Measurements from ENCODE around the gene RER1.

RER1 gene, protein sequence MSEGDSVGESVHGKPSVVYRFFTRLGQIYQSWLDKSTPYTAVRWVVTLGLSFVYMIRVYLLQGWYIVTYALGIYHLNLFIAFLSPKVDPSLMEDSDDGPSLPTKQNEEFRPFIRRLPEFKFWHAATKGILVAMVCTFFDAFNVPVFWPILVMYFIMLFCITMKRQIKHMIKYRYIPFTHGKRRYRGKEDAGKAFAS

DNA sequence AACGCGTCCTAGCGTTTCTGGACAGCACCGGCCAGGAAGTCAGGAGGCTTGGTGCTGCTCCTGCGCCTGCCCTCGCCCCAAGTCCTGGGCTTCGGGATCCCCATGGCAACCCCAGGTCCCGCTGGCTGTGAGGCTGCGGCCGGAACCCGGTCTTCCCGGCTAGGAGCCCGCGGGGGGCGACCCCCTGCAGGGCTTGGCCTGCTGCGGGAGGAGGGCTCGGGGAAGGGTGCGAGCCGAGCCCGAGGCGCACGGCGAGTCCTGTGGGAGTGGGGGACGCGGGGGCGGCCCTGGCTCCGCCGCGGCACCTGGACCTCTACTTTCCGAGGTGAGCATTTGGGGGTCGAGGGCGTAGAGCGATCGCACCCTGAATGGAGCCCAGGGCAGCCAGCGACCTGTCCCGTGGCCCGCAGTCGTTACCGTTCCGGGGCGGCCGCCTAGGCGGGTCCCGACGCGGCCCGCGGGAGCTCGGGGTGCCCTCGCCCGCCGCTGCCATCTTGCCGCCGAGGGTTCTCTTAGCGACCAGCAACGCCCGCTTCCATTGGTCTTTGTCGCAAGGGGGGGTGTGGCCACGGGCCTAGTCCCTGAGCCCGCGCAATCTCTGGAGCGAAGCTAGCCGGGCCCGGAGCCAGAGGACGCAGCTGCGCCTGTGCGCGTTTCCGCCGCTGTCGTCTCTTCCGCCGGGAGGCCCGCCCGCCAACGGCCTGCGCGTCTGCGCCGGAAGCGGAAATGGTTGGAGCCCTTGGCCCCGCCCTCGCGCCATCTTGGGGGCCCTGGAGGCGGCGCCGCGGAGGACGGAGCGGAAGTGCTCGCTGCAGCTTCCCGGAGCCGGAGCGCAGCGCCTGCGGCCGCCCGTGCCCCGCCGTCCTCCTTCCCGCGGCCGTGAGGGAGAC, at the start of gene RER1, which contains the start of gene MORN1:
RER1 (plus strand) TSS at position 801 of the 890 bp plus-strand sequence. CDS start 3,950 bp downstream, outside the sequence.
MORN1 (minus strand) TSS at position 514 of the 890 bp plus-strand sequence; CDS start at position 493, 21 bp downstream.
- DNase-seq: peak; percentile 85

DNA sequence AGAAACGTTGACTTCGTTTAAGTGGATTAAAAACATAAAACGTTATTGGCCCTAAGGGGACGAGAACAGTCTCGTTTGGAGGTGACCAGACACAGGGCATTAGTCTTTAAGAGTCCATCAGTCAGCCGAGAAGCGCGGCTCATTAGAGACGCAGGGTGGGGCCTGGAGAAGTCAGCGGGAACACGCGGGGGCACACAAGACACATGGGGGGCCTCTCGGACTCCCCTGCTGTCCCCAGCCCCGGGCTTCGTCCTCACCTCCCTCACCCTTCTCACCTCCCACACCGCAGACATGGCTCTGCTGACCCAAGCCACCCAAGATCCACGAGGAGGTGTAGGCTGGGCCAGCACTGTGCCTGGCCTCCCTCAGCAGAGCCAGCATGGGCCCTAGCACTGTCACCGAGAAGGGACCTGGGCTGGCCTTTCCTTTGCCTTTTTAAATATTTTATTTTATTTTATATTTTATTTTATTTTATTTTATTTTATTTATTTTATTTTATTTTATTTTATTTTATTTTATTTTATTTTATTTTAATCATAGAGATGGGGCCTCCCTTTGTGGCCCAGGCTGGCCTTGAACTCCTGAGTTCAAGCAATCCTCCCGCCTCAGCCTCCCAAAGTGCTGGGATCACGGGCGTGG, 49.1 kb upstream of the RER1 start:
- no peak for DNase-seq

DNA sequence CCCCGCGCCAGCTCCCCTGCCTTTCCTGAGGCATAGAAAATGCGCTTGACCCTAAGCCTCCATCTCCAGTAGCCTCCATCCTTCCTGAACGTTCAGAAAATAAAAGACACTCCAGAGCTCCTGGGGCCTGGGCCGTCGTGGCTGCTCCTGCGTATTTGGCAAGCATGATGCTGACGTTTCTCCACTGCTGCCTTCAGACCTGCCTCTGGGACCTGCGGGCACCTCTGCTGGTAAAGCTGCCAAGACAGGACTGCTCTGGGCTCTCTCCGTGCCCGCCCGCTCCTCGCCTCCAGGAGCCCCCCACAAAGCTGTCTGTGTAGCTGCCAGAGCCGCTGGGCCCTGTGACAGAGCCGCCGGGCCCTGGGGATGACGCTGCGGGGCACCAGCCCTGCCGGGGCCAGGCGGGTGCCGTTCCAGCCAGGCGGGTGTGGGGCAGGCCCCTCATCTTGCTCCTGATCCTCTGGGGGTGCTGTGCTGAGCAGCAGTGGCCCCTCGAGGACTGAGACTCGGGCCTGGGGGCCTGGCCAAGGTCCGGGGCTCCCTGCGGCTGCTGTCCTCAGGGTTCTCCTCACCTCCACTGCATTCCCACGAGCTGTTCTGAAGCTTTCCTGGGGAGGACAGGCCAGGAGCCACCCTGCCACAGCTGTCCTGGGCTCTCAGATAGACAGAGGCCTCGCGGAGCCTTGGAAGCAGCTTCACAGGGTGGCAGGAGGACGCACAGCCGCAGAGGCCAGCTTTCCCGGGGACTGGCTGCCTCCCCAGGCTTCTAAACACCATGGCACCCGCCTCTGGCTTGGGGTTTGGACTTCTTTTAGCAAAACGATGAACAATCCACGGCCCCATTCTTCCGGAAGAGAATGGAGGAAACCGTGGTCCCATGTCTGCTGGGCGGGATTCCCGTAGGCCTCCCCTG, 48.4 kb upstream of the RER1 start:
- no peak for DNase-seq

DNA sequence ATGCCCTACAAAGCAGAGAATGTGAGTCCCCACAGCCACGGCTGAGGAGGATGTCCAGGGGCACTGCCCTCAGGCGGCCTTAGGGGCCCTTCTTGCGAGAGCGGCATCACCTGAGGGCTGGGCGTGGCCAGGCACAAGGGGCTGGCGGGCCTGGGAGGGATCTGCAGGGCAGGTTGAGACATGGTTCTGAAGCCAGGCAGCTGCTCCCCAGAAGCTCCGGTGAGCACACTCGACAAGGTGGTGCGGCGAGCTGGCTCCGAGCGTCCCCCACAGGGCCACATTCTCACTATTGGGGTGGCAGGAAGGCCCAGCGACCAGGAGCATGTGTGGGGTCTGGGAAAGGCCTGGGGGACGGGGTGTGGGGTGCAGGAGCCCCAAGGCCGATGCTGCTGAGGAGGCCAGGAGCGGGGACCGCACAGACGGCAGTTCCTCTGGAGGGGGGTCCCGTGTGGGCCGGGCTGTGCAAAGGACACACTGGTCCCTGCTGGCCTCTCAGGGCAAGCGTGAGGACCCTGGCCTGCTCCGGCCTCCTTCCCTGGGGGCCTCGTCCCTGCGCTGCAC, 47.4 kb upstream of the RER1 start:
- no peak for DNase-seq

DNA sequence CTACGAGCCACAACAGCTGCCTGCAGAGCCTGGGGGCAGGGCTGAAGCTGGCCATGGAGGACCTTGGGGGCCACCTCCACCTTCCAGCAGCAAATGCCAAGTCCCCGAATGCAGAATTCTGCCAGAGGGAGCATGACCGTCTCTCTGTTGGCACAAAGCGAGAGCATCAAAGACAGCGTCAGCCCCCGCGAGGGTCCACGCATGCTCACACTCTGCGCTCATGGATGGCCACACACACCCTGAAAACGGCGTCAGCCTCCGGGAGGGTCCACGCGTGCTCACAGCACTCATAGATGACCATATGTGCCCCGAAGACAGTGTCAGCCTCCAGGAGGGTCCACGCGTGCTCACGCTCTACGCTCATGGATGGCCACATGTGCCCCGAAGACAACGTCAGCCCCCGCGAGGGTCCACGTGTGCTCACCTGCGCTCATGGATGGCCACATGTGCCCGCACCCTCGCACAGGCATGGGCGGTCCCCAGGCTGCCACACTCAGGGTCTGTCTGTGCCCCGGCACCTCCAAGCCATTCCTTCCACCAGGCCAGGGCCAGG, 46.8 kb upstream of the RER1 start:
- no peak for DNase-seq

DNA sequence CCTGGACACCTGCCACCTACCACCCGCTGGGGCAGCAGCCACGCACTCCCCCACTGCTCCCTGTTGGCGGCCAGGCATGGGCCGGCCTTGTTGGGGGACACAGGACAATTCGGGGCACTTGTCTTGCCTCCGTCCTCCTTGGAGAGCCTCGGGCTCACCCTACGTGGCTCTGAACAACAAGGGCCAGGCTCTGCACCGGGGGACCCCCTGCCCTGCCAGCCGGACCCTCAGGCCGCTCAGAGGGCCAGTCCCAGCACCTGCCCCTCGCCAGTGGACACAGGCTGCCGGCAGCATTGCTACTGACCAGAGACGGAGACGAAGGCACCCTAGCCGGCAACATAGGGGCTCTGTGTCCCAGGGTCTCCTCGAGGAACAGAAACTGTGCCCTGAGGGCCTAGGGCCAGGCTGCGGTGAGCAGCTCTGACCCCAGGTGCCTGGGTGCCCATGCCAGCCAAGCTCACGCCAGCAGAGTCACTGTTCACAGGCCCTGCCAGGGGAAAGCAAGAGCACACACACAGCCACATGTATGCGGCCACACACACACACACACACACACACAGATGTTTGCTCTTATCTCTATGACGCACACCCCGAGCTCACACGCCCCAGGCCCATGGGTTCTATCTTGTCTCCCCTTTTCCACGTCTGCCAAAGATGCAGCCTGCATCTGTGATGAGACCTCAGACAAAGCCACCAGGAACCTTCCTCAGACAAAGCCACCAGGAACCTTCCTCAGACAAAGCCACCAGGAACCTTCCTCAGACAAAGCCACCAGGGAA, 46.2 kb upstream of the RER1 start:
- DNase-seq: no peak

DNA sequence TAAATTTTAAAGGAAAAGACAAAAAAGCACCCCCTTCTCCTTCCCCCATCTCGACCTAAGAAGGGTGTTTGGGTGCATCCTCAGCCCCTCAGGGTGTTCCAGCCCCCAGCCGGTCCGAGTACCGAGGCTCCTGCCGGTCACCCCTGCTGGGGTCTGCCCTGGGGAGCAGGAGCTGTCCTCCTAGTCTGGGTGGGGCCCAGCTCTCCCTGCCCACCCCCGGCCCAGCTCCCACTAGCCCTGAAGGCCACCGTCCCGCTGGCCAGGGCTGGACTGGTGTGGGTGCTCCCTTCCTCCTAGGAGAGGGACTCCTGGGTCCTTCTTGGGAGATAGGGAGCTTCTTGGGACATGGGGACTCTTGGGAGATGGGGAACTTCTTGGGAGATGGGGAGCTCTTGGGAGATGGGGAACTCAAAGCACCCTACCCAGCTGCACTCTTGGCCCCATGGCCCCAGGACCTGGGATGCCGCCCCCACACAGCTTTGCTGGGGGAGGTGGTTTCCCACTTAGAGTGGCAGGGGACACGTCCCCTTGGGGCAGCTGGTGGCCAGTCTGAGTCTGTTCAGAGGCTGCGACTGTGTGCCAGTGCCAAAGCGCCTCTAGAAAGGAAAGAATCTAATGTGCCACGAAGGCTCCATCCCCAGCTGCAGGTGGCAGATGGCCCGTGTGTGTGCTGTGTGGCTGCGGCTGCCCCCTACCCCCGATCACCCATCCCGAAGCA, 44.8 kb upstream of the RER1 start:
- no peak for DNase-seq

DNA sequence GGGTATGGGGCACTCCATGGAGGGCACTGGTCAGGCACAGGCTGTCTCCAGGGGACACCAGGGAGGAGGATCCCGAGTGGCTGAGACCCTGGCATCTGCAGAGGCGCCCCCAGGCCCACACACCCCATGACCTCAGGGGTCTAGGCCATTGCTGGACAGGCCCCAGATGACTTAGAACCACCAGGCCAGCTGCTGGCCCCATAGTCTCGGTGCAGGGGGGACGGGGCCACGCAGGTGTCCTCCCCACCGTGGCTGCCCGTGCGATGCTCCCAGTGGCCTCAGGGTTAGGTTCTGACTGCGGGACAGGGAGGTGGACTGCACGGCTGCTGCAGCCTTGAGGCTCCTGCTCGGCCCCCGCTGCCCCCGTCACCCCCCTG, 44.2 kb upstream of the RER1 start:
- DNase-seq: no peak

DNA sequence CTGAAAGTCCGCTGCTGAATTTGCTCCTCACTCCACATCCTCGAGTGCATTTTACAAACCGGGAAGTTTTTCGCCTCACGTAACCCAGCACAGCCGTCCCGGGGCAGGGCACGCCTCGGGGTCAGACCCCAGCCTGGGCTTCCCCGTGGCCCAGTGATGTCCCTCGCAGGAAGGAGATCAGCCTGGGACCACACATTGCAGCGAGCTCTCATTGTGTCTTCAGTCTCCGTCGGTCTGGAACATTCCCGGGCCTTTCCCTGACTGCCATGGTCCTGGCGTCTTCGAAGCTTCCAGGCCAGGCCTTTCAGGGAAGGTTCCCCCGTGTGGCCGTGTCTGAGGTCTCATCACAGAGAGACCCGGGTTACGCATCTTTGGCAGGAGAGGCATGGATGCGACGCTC, 43.7 kb upstream of the RER1 start:
- DNase-seq: no peak

DNA sequence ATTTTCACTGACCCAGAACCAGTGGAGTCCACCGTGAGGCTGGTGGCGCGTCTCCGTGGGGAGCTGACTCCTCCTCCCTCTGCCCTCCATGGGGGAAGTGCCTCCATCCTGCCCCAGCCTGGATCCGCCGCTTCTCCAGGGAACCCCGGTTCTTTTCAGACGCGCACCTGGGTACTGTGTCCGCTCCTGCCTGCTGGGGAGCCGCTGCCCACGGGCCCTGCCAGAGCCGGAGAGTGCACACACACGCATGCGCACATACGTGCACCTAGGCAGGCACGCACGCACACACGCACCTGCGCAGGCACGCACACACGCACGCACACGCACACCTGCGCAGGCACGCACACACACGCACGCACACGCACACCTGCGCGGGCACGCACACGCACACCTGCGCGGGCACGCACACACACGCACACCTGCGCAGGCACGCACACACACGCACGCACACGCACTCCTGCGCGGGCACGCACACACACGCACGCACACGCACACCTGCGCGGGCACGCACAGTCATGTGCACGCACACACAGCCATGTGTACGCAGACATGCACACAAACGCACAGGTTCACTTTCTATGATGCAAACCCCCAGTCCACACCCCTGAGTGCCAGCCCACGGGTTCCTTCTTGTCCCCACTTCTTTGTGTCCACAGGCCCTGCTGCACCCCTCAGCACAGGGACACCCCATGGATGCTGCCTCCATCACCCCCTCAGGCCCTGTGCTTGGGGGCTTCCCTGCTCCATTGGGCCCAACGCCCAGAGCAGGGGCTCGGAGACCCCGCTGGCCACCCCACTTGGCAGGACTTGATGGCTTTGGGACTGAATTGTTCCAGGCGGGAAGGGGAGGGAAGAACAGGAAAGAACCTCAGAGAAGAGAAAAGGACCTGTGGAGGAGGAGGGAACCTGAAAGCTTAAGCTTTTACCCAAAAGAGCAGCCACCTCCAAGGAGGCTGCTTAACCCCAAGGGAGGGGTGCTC, 43.0 kb upstream of the RER1 start:
- no peak for DNase-seq

DNA sequence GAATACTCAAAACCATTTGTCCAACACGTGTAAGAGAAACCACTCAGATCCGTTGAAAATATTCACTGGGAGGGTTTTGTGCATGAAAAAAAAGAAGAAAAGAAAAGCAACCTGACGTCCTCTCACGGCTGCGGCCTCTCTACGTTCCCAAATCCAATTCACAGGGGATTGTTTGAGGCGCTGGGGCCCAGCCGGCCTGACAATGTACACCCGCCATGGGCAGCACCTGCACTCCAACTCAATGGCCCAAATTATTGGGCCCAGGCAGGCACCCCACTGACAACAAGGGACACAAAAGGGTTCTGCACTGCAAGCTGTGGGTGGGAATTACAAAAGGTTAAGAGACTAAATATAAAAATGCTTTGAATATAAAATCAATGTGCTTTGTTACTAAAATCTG, 41.8 kb upstream of the RER1 start:
- DNase-seq: no peak

DNA sequence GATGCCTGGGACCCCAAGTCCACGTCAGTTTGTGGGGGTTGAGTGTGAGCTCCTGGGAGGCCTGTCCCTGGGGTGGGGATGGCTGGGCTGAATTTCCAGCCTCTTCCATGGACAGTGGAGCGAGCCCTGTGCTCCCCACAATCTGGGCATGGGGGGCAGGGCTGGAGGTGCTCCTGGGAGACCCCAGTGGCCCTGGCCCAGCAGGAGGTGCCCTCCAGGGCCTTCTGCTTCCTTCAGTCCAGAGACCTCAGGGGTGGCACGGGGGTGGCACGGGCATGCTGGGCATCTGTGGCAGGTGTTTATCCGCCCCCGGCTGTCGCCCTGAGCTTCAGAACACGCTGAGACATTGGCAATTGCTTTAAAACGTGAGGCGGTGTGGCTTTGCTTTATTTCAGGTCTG, 41.1 kb upstream of the RER1 start:
- DNase-seq: no peak

DNA sequence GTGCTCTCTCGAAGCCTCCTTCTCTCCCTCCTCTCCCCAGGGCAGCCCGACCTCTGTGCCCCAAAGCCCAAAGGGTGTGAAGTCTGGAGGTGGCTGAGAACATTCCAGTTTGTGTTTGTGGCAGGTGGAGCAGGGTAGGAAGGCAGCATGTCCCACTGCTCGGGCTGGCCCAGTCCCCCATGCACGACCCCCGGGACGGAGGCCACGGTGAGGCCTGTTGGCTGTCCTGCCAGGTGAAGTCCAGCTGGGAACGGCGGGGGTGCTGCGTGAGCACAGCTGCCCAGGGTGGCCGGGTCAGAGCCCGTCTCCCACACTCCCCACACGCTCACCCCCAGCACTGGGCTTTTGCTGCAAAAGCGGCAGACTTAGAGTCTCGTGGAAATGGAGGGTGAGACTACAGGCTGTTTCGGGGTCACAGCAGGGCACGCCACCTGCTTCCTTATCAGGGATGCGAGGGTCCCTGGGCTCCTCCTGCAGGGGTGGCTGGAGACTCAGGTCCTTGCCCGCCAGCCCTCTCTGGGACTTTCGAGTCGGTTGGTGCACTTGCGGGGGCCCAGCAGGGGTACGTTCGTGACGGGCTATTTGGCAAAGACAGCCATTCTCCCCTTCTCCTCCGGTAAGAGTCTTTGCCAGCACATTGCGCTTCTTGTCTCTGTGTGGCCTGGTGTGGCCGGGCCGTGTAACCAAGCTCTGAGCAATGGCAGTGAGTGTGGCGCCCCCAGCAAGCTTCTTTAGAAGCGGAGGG, 40.6 kb upstream of the RER1 start:
- no peak for DNase-seq

DNA sequence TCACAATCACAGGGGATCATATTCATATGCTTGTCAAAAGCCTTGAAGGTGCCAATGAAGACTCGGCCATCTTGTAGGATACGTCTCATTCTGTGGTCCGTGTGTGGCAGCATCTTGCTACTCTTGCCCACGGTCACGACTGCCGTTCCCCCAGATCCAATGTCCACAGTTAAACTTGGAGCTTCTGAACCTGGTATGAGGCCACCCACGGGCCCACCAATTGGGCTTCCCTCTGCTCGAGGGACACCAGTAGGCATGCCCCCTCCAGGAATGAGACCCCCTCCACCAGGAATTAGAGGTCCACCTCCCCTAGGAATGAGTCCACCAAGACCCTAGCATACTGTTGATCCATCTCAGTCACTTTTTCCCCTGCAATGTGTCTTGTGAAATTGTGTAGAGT, 39.9 kb upstream of the RER1 start:
- no peak for DNase-seq

DNA sequence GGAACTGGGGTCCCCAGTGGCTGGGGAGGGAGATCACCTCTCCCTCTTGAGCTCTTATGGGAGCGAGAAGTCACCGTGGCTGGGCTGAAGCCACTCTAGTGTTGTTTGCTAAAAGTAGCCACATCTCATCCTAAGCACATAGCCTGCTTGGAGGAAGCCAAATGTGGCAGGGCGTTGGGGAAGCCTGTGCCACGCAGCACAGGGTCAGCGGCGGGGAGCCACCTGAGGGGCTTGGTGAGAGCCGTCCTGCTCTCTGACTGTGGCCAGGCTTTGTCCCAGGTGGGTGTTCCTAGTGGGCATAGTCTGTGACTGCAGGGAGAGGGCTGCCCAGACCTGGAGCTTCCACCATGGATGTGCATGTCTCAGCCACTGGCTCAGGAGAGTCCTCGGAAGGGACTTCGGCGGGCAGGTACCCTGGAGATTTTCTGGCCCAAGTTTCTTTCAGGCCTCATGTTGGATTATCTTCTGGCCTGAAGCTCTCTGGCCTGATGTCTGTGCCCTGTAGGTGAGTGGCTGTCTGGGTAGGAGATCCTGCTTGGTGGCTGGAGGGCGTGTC, 39.2 kb upstream of the RER1 start:
- no peak for DNase-seq

DNA sequence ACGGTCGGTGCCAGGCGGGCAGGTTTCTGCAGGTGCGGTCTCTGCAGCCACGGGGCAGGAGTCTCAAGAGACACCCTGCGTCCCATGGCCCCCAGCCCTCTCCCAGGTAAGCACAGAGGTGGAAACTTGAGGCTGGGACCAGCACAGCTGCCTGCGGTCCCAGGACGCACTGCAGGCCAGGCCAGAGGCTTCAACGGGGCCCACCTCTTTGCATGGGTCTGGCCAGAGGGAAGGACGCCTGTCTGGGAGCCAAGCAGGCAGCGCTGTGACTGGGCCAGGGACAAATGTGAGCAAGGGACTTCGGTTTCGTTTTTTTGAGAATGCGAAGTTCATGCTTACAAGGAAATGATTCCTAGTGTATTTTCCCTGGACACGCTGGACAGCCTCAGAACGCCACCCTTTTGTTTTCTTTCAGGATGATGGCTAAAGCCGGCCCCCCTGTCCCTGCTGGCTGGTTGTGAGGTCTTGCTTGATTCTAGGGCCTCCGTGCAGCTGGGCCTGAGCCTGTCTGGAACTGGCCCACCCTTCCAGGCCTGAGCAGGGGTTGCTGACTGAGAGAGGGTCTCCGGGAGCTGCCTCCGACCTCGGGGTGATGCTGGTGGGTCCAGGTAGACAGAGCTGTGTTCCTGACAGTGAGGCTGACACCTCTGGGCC, 38.6 kb upstream of the RER1 start:
- DNase-seq: no peak

DNA sequence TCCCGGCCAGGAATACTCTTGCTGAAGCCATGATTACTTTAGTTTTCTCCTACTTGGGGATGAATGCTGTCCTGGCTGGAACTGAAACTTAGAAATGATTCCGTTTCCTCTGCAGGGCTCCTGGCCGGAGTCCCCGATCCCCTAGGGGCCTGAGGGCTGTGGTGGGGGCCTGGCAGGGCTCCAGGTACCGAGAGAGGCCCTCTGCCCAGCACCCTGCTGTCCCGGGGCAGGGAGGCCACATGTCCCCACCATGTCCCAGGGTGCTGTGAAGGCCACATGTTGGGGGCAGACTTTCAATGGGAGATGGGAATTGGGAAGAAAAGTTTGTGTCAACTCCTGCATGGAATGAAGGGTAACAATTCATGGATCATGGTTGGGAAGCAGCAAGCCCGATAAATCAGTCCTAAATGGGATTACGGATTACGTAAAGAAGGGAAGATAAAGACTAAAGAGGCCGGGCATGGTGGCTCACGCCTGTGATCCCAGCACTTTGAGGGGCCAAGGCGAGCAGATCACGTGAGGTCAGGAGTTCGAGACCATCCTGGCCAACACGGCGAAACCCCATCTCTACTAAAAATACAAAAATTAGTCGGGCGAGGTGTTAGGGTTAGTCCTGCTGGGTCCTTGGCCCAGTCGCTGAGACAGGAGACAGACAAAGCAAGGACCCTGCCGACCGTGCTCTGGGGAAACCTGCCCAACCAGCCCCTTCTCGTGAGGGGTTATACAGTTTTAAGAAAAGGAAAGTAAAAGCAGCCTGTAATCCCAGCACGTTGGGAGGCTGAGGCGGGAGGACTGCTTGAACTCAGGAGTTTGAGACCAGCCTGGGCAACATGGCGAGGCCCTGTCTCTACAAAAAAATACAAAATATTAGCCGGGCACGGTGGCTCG, 37.8 kb upstream of the RER1 start:
- DNase-seq: no peak
